ENCODE measurements around the gene ADD2. TPM values are rescaled to one million over a fixed set of nuclear protein-coding genes. Genes with fewer than 3 reads are reported as not detected.

The ADD2 gene
- total RNA-seq, 4 donors from 2014 or later, result 0.40 to 1.9 (median 1.1) TPM

DNA sequence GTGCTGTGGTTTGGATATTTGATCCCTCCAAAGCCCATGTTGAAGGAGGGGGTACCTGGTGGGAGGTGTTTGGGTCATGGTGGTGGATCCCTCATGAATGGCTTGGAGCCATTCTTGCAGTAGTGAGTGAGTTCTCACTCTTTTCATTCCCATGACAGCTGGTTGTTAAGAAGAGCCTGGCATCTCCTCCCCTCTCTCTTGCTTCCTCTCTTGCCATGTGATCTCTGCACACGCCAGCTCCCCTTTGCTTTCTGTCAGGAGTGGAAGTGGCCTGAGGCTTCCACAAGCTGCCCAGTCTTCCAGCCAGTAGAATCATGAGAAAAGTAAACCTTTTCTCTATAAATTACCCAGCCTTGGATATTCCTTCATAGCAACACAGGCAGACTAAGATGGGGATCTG lies 8.6 kb downstream of the ADD2 start:
- peaks cover 54% of the 10 kb centered on the region for H3K27me3 ChIP-seq
- in situ Hi-C loops (cut with MboI; ENCODE audit: low pct_ligation_motif_present in 1 of 4, low pct_unique_long_range_greater_than_20kb in 1 of 4, low sequenced_read_pairs in 3 of 4) (no loop called here), intact Hi-C loops (cut with DNase I; ENCODE audit: low total_unique reads) (no loop called here)
- DNase-seq, result no peak
- no peak overlapping the region for H3K4me3 ChIP-seq
- no peak for TF ChIP-seq CTCF (IDR thresholded peaks at IDR 0.05)
- TF ChIP-seq POLR2A (IDR thresholded peaks at IDR 0.05), result no peak
- TF ChIP-seq EP300 (IDR thresholded peaks at IDR 0.05; ENCODE audit: low read depth), result no peak
- no peak for TF ChIP-seq POLR2AphosphoS5 (IDR thresholded peaks at IDR 0.05)
- H3K4me1 ChIP-seq, result no peaks in the 10 kb centered on the region
- H3K27ac ChIP-seq, result no peak overlapping the region
- WGBS, 2 donors (ENCODE audit: low coverage in 1 of 2), result 84 to 100% methylated on average over 1 of the region's 1 CpG
- no peaks in the 10 kb centered on the region for H3K36me3 ChIP-seq
- no peaks in the 10 kb centered on the region for H3K9me3 ChIP-seq

DNA sequence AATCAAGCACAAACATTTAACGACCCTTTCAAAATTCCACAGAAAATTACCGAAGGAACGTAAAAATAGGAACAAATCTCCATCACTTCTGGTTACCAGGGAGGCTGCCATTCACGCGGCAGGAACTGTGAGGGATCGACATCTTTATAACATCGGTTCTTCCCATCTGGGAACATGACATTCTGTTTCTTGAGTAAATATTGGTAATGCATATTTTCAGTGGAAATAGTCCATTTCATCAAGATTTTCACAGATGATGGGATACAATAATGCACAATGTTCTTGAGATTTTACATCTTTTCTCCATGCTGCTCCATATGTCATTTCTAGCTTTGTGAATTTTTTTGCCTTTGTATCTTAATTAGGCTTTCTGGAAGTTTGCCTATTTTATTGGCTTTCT lies 10.0 kb downstream of the ADD2 start:
- 86 to 90% methylated on average over 7 of the region's 7 CpGs for WGBS, 2 donors (ENCODE audit: low coverage in 1 of 2)
- H3K27me3 ChIP-seq, result peaks cover 55% of the 10 kb centered on the region
- no peaks in the 10 kb centered on the region for H3K9me3 ChIP-seq
- H3K4me1 ChIP-seq, result no peaks in the 10 kb centered on the region
- H3K27ac ChIP-seq, result no peak overlapping the region
- intact Hi-C loops (cut with DNase I; ENCODE audit: low total_unique reads), result no loop called here
- no peak overlapping the region for H3K4me3 ChIP-seq
- no peak for TF ChIP-seq CTCF (IDR thresholded peaks at IDR 0.05)
- no peak for TF ChIP-seq POLR2AphosphoS5 (IDR thresholded peaks at IDR 0.05)
- TF ChIP-seq POLR2A (IDR thresholded peaks at IDR 0.05), result no peak
- in situ Hi-C loops (cut with MboI; ENCODE audit: low pct_ligation_motif_present in 1 of 4, low pct_unique_long_range_greater_than_20kb in 1 of 4, low sequenced_read_pairs in 3 of 4), result no loop called here
- H3K36me3 ChIP-seq, result no peaks in the 10 kb centered on the region
- no peak for DNase-seq

DNA sequence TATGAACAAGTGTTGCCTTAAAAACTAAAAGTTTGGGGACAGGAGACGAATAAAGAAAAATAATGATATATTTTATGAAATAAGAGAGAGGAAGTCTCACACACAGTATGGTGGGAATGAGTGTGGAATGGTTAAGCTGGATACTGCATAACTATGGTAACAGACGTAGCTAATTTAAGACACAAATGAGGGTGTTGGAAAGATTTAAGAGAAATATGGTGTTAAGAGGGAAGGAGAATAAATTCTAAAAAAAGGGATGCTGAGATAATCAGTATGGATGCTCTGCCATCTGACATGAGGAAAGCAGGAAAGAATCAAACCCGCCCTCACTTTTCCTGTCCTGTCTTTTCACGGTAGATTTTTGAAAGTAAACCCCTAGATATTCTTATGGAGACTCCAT lies 10.6 kb downstream of the ADD2 start:
- in situ Hi-C loops (cut with MboI; ENCODE audit: low pct_ligation_motif_present in 1 of 4, low pct_unique_long_range_greater_than_20kb in 1 of 4, low sequenced_read_pairs in 3 of 4), result no loop called here
- no peak for DNase-seq
- WGBS, 2 donors (ENCODE audit: low coverage in 1 of 2), result 72 to 86% methylated on average over 4 of the region's 4 CpGs

DNA sequence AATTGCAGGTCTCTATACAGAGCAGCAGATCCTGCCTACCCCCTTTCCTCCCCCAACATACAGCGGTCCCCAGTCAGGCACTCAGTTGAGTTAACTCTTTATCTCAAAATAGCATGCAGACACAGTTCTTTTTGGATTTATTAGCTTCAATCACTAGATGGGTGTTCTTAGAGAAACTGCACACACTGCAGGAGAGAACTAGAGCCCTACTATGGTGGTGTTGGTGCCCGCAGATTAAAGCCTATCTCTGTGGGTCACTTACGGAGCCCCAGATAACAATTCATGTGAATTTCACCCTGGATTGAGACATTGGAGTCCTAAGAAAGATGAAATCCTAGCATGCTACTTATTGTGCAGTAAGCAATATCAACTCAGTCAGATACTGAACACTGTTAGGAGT lies 11.9 kb downstream of the ADD2 start:
- no peak overlapping the region for H3K27ac ChIP-seq
- peaks cover 57% of the 10 kb centered on the region for H3K27me3 ChIP-seq
- H3K36me3 ChIP-seq, result no peaks in the 10 kb centered on the region
- in situ Hi-C loops (cut with MboI; ENCODE audit: low pct_ligation_motif_present in 1 of 4, low pct_unique_long_range_greater_than_20kb in 1 of 4, low sequenced_read_pairs in 3 of 4), result no loop called here
- H3K4me3 ChIP-seq, result no peak overlapping the region
- 93% methylated on average over 3 of the region's 3 CpGs; no CpG with 5 or more reads in 1 of the 2 donors for WGBS, 2 donors (ENCODE audit: low coverage in 1 of 2)
- TF ChIP-seq CTCF (IDR thresholded peaks at IDR 0.05) (no peak), POLR2AphosphoS5 (IDR thresholded peaks at IDR 0.05) (no peak), EP300 (IDR thresholded peaks at IDR 0.05; ENCODE audit: low read depth) (no peak), POLR2A (IDR thresholded peaks at IDR 0.05) (no peak)
- no peaks in the 10 kb centered on the region for H3K9me3 ChIP-seq
- intact Hi-C loops (cut with DNase I; ENCODE audit: low total_unique reads), result no loop called here
- DNase-seq, result no peak
- H3K4me1 ChIP-seq, result no peaks in the 10 kb centered on the region

More for the DNA sequence above, 10.6 kb downstream of the ADD2 start:
- Histone ChIP-seq H3K4me3 (no peak overlapping the region), H3K4me1 (no peaks in the 10 kb centered on the region), H3K36me3 (no peaks in the 10 kb centered on the region), H3K9me3 (no peaks in the 10 kb centered on the region), H3K27me3 (peaks cover 61% of the 10 kb centered on the region), H3K27ac (no peak overlapping the region)
- intact Hi-C loops (cut with DNase I; ENCODE audit: low total_unique reads), result no loop called here
- TF ChIP-seq CTCF (IDR thresholded peaks at IDR 0.05) (no peak), POLR2AphosphoS5 (IDR thresholded peaks at IDR 0.05) (no peak), EP300 (IDR thresholded peaks at IDR 0.05; ENCODE audit: low read depth) (no peak), POLR2A (IDR thresholded peaks at IDR 0.05) (no peak)

All from transverse colon (tissue), 4 donors.